HFFc6 (cell line): ENCODE data around the gene KLHDC8B. TPM values are rescaled to one million over a fixed set of nuclear protein-coding genes. Genes with fewer than 3 reads are reported as not detected.

Experiments
- DNase-seq: peaks from one replicate; pipeline ENCODE4 v3.0.0-alpha.2; 2018
- H3K27ac Mint-ChIP-seq: 2 replicates; pipeline ENCODE4 v1.8.0; 2020; ENCODE audit warnings: mild to moderate bottlenecking, mixed read lengths
- H3K27me3 Mint-ChIP-seq: 2 replicates; pipeline ENCODE4 v1.8.0; 2021; ENCODE audit warnings: mild to moderate bottlenecking, moderate library complexity, mixed read lengths; ENCODE audit not compliant: insufficient read depth
- H3K36me3 Mint-ChIP-seq: 2 replicates; pipeline ENCODE4 v1.8.0; 2021; ENCODE audit warnings: low read depth, mixed read lengths
- H3K4me1 Mint-ChIP-seq: 2 replicates; pipeline ENCODE4 v1.8.0; 2020; ENCODE audit warnings: low read depth, mixed read lengths
- H3K4me3 Mint-ChIP-seq: 2 replicates; pipeline ENCODE4 v1.8.0; 2020; ENCODE audit warnings: mild to moderate bottlenecking, moderate library complexity, mixed read lengths
- H3K9me3 Mint-ChIP-seq: 2 replicates; pipeline ENCODE4 v1.8.0; 2020; ENCODE audit warnings: mild to moderate bottlenecking, mixed read lengths
- total RNA-seq, 6 experiments: library from RNA; stranded (reverse); fragmentation: NEBNext Ultra II Directional; extraction: Animal tissue kit (Norgen Biotek cat#: 25700); gene quantifications; 2 replicates in 1 of 6; 3 replicates in 5 of 6; pipeline ENCODE4 v1.2.3, GENCODE V29; 2021
- TF ChIP-seq, protein P1 (sequence below): fragments of 200-600 bp; sonication (generic); IDR thresholded peaks from 2 replicates; pipeline ENCODE4 v1.5.0; 2021; ENCODE audit warnings: antibody characterized with exemption, mild to moderate bottlenecking

The KLHDC8B gene
- total RNA-seq, 6 experiments from 2014 or later: 16.7 to 22.0 (median 19.6) TPM

DNA sequence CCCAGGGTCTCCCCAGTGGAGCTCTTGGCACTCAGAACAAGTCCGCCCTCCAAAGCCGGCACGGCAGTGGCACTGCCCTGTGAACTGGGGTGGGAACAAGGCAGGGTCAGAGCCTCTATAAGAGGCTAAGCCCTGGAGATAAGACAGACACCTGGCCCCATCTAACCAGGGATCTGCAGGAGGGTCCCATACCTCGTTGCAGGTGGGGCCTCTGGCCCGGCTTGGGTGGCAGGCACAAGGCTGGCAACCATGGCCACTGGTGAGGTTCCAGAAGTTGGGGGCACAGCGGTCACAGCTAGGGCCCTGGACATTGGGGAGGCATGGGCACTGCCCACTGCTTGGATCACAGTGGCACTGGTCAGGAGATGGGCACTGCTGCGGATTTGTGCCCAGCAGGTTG, 47.2 kb upstream of the KLHDC8B start:
- H3K27me3 Mint-ChIP-seq: peaks cover 6% of the 10 kb centered on the region
- H3K4me3 Mint-ChIP-seq: no peak overlapping the region
- peaks cover 10% of the 10 kb centered on the region for H3K36me3 Mint-ChIP-seq
- H3K9me3 Mint-ChIP-seq: no peaks in the 10 kb centered on the region
- H3K27ac Mint-ChIP-seq: no peak overlapping the region
- no peak for DNase-seq
- TF ChIP-seq, protein P1, sequence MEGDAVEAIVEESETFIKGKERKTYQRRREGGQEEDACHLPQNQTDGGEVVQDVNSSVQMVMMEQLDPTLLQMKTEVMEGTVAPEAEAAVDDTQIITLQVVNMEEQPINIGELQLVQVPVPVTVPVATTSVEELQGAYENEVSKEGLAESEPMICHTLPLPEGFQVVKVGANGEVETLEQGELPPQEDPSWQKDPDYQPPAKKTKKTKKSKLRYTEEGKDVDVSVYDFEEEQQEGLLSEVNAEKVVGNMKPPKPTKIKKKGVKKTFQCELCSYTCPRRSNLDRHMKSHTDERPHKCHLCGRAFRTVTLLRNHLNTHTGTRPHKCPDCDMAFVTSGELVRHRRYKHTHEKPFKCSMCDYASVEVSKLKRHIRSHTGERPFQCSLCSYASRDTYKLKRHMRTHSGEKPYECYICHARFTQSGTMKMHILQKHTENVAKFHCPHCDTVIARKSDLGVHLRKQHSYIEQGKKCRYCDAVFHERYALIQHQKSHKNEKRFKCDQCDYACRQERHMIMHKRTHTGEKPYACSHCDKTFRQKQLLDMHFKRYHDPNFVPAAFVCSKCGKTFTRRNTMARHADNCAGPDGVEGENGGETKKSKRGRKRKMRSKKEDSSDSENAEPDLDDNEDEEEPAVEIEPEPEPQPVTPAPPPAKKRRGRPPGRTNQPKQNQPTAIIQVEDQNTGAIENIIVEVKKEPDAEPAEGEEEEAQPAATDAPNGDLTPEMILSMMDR: no peak
- H3K4me1 Mint-ChIP-seq: peaks cover 8% of the 10 kb centered on the region

DNA sequence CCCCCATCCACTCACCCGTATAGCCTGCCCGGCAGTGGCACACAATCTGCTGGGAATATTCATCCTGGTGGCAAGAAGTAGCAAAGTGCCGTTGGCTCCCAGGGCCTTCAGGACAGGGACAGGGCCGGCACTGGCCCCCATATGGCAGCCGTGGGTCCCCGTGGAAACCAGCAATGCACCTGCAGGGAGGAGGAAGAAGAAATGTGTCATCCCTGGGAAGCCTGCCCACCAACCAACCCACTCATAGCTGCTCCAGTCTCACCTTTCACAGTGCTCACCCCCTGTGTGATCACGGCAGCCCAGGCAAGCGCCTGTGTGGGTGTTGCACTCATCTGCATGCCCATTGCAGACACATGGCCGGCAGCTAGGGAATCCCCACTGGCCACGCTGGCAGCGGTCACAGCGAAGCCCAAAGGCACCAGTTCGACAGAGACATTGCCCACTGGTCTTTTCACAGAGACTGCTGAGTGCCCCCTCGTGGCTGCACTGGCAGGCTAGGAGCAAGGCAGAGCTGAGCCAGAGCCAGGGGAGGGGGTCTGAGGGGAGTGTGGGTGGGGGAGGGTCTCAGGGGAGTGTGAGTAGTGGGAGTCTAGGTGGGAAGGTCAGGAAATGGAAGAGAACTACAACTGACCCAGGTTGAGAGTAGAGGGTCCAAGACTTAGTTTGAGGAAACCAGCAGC, 46.3 kb upstream of the KLHDC8B start:
- Mint-ChIP-seq H3K36me3 (peaks cover 7% of the 10 kb centered on the region), H3K4me3 (no peak overlapping the region), H3K4me1 (no peaks in the 10 kb centered on the region), H3K9me3 (no peaks in the 10 kb centered on the region), H3K27ac (no peak overlapping the region; the same call in 1 of the 2 replicates), H3K27me3 (peaks cover 8% of the 10 kb centered on the region)
- TF ChIP-seq, protein P1: no peak
- DNase-seq: no peak

DNA sequence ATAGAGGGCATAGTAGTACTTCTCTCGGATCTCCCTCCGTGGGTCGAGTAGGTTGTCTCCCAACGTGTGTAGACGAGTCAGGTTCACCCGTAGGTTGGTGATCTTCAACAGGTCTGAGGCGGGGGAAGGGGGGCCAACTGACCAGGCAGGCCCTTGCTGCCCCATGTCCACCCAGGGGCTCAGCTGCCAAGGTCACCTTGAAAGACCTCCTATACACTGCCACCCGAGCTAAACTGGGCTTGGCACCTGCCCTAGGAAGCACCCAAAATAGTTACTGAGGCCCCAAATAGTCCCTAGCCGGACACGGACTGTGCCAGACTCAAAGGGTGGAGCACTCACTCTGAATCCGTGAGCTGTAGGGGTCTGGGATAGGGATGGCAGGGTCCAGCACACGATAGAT, 40.4 kb upstream of the KLHDC8B start:
- TF ChIP-seq, protein P1: no peak
- Mint-ChIP-seq H3K27ac (no peak overlapping the region), H3K36me3 (peaks cover 24% of the 10 kb centered on the region), H3K4me1 (peaks cover 26% of the 10 kb centered on the region), H3K27me3 (peaks cover 4% of the 10 kb centered on the region; the same call in 1 of the 2 replicates), H3K4me3 (peak overlapping the region; percentile 90; the same call in 1 of the 2 replicates), H3K9me3 (no peaks in the 10 kb centered on the region)
- DNase-seq: no peak

DNA sequence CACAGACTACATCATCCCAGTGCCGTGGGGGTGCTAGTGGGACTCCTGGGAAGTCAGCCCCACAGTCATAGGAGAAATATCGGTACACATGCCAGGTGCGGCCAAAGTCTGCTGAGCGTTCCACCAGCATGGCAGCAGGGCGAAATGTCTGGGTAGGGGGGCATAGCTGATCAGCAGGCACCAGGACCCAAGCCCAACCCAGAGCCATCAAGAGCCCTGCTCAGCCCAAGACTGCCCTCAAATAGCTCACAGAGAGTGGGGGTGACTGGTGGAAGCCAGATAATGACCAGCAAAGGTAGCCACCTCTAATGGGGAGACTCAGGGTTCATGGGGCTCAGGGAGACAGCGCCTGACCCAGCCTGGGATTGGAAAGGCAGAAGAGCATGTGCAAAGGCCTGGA, 39.8 kb upstream of the KLHDC8B start:
- H3K27ac Mint-ChIP-seq: peak overlapping the region; percentile 96

DNA sequence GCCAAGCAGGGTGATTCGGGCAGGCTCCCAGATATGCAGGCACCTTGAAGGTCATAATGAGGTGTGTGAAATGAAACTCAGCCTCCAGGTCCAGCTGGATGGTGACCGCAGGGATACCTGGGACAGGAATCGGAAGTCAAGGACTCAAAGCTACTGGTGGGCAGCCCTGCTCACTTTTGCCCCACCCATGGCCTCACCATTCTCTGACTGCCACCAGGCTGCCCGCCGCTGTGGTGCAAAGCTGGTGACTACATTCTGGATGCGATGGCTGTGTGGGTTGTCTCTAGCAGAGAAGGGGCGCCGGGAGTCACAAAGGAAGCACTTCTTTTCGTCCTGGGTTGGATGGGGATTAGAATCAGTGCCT, 39.3 kb upstream of the KLHDC8B start:
- DNase-seq: no peak
- TF ChIP-seq, protein P1: no peak; the same call in 1 of the 2 replicates
- H3K27ac Mint-ChIP-seq: peak overlapping the region; percentile 96
- peaks cover 4% of the 10 kb centered on the region; the same call in 1 of the 2 replicates for H3K27me3 Mint-ChIP-seq
- no peaks in the 10 kb centered on the region for H3K9me3 Mint-ChIP-seq
- H3K36me3 Mint-ChIP-seq: peaks cover 24% of the 10 kb centered on the region
- peak overlapping the region; percentile 90 for H3K4me3 Mint-ChIP-seq
- peaks cover 26% of the 10 kb centered on the region for H3K4me1 Mint-ChIP-seq

More for the DNA sequence above, 39.8 kb upstream of the KLHDC8B start:
- Mint-ChIP-seq H3K4me3 (peak overlapping the region; percentile 90), H3K27me3 (peaks cover 4% of the 10 kb centered on the region; the same call in 1 of the 2 replicates), H3K36me3 (peaks cover 24% of the 10 kb centered on the region), H3K9me3 (no peaks in the 10 kb centered on the region), H3K4me1 (peaks cover 26% of the 10 kb centered on the region)
- TF ChIP-seq, protein P1: no peak
- DNase-seq: no peak
